ENCODE data around the gene CDNF.

Gene CDNF

GRCh38 chr10:14815681-14816080 lies 22.2 kb downstream of the CDNF start:
- DNase-seq (ENCODE audit: extremely low spot score) = no peak
- TF ChIP-seq LEF1 (IDR thresholded peaks at IDR 0.05; ENCODE audit: borderline replicate concordance) (no peak), ZNF384 (IDR thresholded peaks at IDR 0.05) (no peak), CTBP1 (IDR thresholded peaks at IDR 0.05; ENCODE audit: borderline replicate concordance) (no peak), SP1 (IDR thresholded peaks at IDR 0.05) (no peak)
- CTCF ChIA-PET = interaction anchor here (0.5 to 0.6 kb wide), 2 partner anchors 9 to 131 kb away, joined by 4 to 8 read pairs; no protein-coding TSS in a partner anchor
- POLR2A ChIA-PET = no interaction called here

GRCh38 chr10:14812271-14812670 lies 25.6 kb downstream of the CDNF start:
- ChIA-PET CTCF (interaction anchor here (1.2 kb wide), 1 partner anchor 11 kb away, joined by 3 read pairs; no protein-coding TSS in a partner anchor), POLR2A (no interaction called here)

DNA sequence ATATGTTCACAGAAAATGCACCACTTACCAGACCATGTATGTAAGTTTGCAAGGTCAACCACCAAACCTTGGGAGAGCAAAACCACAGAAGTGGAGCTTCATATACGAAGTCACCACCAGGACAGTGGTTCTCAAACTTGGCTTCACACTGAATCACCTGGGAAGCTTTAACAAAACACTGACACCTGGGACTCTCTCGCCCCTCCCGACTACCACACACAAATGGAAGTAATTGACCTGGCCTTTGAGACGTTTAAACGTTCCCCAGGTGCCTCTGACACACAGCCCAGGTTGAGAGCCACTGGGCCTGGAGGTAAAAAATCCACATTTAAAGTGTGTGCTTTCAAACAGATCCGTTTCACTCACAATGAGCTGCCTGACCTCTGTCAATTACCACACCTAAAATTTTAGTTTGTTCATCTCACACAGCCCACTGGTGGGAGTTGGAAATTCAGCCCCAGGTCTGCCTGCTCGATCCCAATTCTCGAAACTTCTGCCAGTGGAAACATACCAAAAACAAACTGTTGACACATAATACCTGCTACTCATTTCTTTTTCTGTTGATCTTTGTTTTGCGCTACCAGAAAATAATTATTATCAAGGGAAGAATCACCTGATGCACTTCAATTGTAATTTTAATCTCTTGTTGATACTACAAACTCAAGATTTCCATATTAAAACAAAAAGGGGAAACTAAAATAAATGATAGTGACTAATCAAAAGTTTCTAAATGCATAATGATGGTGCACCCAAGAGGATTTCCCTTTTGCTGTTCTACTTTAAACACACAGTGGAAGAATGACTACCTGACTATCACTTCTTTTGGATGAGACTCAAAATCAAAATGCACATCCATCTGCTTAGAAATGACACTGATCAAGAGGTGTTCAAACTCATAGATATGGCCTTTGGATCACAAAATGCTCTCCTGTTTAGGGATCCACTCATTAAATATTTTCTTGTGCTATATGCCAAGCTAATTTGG lies 26.6 kb downstream of the CDNF start:
- no peak for DNase-seq (ENCODE audit: extremely low spot score)
- POLR2A ChIA-PET = no interaction called here

More at GRCh38 chr10:14812271-14812670, 25.6 kb downstream of the CDNF start:
- DNase-seq (ENCODE audit: extremely low spot score) = no peak
- no peak for TF ChIP-seq FOXK2 (IDR thresholded peaks at IDR 0.05)
- TF ChIP-seq SP1 (IDR thresholded peaks at IDR 0.05) = no peak

DNA sequence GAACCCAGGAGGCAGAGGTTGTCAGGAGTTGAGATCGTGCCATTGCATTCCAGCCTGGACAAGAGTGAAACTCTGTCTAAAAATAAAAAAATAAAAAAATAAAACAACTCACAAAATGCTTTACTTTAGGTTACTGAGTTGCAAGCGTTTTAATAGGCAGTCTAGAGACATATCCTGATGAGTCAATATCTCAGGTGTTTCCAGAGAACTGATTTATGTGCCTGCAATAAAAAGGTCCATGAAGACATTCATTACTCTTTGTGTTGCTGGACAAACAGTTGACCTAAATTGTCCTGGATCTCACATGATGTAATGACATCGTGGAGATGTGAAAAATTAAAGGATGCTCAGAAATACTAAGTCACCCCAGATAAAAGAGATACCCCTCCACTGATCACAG lies 31.5 kb downstream of the CDNF start:
- CTCF ChIA-PET = no interaction called here
- TF ChIP-seq FOXM1 (IDR thresholded peaks at IDR 0.05; ENCODE audit: borderline replicate concordance) (no peak), SP1 (IDR thresholded peaks at IDR 0.05) (no peak), L3MBTL2 (conservative IDR thresholded peaks at IDR 0.05) (no peak), ARNT (IDR thresholded peaks at IDR 0.05) (no peak), HDGF (IDR thresholded peaks at IDR 0.05; ENCODE audit: borderline replicate concordance) (no peak), BHLHE40 (IDR thresholded peaks at IDR 0.05; ENCODE audit: borderline replicate concordance) (no peak), SUZ12 (IDR thresholded peaks at IDR 0.05) (no peak), ZNF384 (IDR thresholded peaks at IDR 0.05) (no peak), CTBP1 (IDR thresholded peaks at IDR 0.05; ENCODE audit: borderline replicate concordance) (no peak), TARDBP (IDR thresholded peaks at IDR 0.05) (no peak), FOXA1 (IDR thresholded peaks at IDR 0.05) (no peak), ELF4 (IDR thresholded peaks at IDR 0.05) (no peak), FOXK2 (IDR thresholded peaks at IDR 0.05) (no peak), LEF1 (IDR thresholded peaks at IDR 0.05; ENCODE audit: borderline replicate concordance) (no peak), NFRKB (IDR thresholded peaks at IDR 0.05) (no peak)
- TF ChIP-seq, protein P1, sequence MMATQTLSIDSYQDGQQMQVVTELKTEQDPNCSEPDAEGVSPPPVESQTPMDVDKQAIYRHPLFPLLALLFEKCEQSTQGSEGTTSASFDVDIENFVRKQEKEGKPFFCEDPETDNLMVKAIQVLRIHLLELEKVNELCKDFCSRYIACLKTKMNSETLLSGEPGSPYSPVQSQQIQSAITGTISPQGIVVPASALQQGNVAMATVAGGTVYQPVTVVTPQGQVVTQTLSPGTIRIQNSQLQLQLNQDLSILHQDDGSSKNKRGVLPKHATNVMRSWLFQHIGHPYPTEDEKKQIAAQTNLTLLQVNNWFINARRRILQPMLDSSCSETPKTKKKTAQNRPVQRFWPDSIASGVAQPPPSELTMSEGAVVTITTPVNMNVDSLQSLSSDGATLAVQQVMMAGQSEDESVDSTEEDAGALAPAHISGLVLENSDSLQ (IDR thresholded peaks at IDR 0.05) = no peak
- POLR2A ChIA-PET = no interaction called here
- DNase-seq (ENCODE audit: extremely low spot score) = no peak

More for the DNA sequence above, 26.6 kb downstream of the CDNF start:
- TF ChIP-seq ZNF384 (IDR thresholded peaks at IDR 0.05) (no peak), L3MBTL2 (conservative IDR thresholded peaks at IDR 0.05) (no peak), FOXM1 (IDR thresholded peaks at IDR 0.05; ENCODE audit: borderline replicate concordance) (no peak), BHLHE40 (IDR thresholded peaks at IDR 0.05; ENCODE audit: borderline replicate concordance) (no peak)
- CTCF ChIA-PET = interaction anchor here (1.2 kb wide), 1 partner anchor 12 kb away, joined by 3 read pairs; no protein-coding TSS in a partner anchor

DNA sequence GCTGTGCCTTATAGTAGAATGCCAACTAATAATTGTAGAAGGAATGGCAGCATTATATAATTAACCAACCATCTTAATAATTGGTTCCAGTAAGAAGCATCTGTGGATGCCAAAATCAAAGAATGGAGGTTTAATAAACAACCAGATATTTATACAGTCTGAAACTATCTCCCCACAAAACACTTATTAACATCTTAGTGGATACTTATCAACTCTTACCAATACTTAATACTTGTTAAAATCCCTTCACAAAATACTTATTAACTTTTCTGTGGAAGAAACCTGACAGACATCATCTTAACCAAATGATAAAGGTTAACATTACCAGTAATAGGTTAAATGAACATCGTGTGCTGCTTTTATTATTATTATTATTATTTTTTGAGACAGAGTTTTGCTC lies 34.0 kb downstream of the CDNF start:
- ChIA-PET POLR2A (no interaction called here), CTCF (interaction anchor here (0.5 kb wide), 1 partner anchor 156 kb away, joined by 4 read pairs; no protein-coding TSS in a partner anchor)
- TF ChIP-seq FOXM1 (IDR thresholded peaks at IDR 0.05; ENCODE audit: borderline replicate concordance) (no peak), FOXK2 (IDR thresholded peaks at IDR 0.05) (no peak), TARDBP (IDR thresholded peaks at IDR 0.05) (no peak), BHLHE40 (IDR thresholded peaks at IDR 0.05; ENCODE audit: borderline replicate concordance) (no peak), ARNT (IDR thresholded peaks at IDR 0.05) (no peak), SUZ12 (IDR thresholded peaks at IDR 0.05) (no peak), ZNF384 (IDR thresholded peaks at IDR 0.05) (no peak), FOXA1 (IDR thresholded peaks at IDR 0.05) (no peak), LEF1 (IDR thresholded peaks at IDR 0.05; ENCODE audit: borderline replicate concordance) (no peak), NFRKB (IDR thresholded peaks at IDR 0.05) (no peak), L3MBTL2 (conservative IDR thresholded peaks at IDR 0.05) (no peak), ELF4 (IDR thresholded peaks at IDR 0.05) (no peak), SP1 (IDR thresholded peaks at IDR 0.05) (no peak), HDGF (IDR thresholded peaks at IDR 0.05; ENCODE audit: borderline replicate concordance) (no peak), CTBP1 (IDR thresholded peaks at IDR 0.05; ENCODE audit: borderline replicate concordance) (no peak)
- TF ChIP-seq, protein P1 (IDR thresholded peaks at IDR 0.05) = no peak
- no peak for DNase-seq (ENCODE audit: extremely low spot score)

DNA sequence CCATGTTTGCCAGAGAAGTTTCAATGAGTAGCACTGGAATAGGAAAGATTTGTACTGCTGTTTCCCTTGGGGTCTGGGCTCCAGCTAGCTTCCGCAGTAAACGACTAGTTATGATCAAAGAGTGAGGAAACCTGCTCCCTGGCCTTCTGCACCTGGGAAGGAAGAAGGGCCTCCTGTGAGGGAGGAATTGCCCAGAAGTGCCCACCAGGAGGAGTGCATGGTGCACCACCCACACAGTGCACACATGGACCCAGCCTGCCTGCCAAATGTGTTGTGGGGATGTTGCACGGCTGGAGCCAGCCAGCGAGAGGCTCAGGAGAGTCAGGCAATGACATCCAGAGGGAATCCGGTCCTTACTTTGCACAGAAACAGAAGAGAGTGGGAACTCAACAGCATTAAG lies 36.1 kb downstream of the CDNF start:
- DNase-seq (ENCODE audit: extremely low spot score) = peak; percentile 14
- TF ChIP-seq LEF1 (IDR thresholded peaks at IDR 0.05; ENCODE audit: borderline replicate concordance) (no peak), ELF4 (IDR thresholded peaks at IDR 0.05) (no peak), SP1 (IDR thresholded peaks at IDR 0.05) (no peak), BHLHE40 (IDR thresholded peaks at IDR 0.05; ENCODE audit: borderline replicate concordance) (no peak), FOXK2 (IDR thresholded peaks at IDR 0.05) (no peak), ARNT (IDR thresholded peaks at IDR 0.05) (no peak), HDGF (IDR thresholded peaks at IDR 0.05; ENCODE audit: borderline replicate concordance) (no peak), CTBP1 (IDR thresholded peaks at IDR 0.05; ENCODE audit: borderline replicate concordance) (no peak), NFRKB (IDR thresholded peaks at IDR 0.05) (no peak), SUZ12 (IDR thresholded peaks at IDR 0.05) (no peak), FOXA1 (IDR thresholded peaks at IDR 0.05) (no peak), TARDBP (IDR thresholded peaks at IDR 0.05) (no peak), ZNF384 (IDR thresholded peaks at IDR 0.05) (no peak), FOXM1 (IDR thresholded peaks at IDR 0.05; ENCODE audit: borderline replicate concordance) (no peak), L3MBTL2 (conservative IDR thresholded peaks at IDR 0.05) (no peak)
- TF ChIP-seq, protein P1 (IDR thresholded peaks at IDR 0.05) = no peak
- CTCF ChIA-PET = no interaction called here
- POLR2A ChIA-PET = no interaction called here
